OCI-LY7 (cell line): ENCODE results near the gene INO80D.
"Not testable (repeated sequence)": the region's sequence is repeated elsewhere in the genome, so short reads cannot be mapped to it uniquely, and the experiment has no call there.

Source experiments
- CTCF ChIP-seq: fragments of 200-600 bp; sonication (generic); conservative IDR thresholded peaks from 2 replicates; pipeline ENCODE4 v1.5.1; 2014; ENCODE audit warnings: mild to moderate bottlenecking, antibody characterized with exemption, low read length, moderate library complexity, mixed read lengths
- EZH2phosphoT487 ChIP-seq: fragments of 200-600 bp; sonication (generic); IDR thresholded peaks from 2 replicates; pipeline ENCODE4 v1.6.1; 2018; ENCODE audit warnings: low read depth, borderline replicate concordance, mild to moderate bottlenecking, mixed run types, antibody characterized with exemption, low read length, moderate library complexity, mixed read lengths

GRCh38 chr2:205978728-205979127 lies 107.2 kb downstream of the INO80D start:
- TF ChIP-seq CTCF, EZH2phosphoT487: not testable (repeated sequence)
